Fibroblast of pulmonary artery (primary cell): ENCODE measurements around the gene NONO.
"Not testable (repeated sequence)": the region's sequence is repeated elsewhere in the genome, so short reads cannot be mapped to it uniquely, and the experiment has no call there.

ENCODE experiments used
- DNase-seq: peaks from one replicate; pipeline ENCODE4 v3.0.0-alpha.2; 2010; ENCODE audit warnings: low read depth
- H3K4me3 ChIP-seq: replicated peaks from 2 replicates; pipeline ENCODE4 v1.5.1; 2011; ENCODE audit warnings: low read depth, mild to moderate bottlenecking, control low read depth, low read length, moderate library complexity
- CTCF ChIP-seq: IDR thresholded peaks from 2 replicates; pipeline ENCODE4 v1.5.1; 2011; ENCODE audit warnings: mild to moderate bottlenecking, control low read depth, low read length, inconsistent platforms; ENCODE audit errors: missing control alignments

NONO gene

GRCh38 chrX:71304561-71304960 is 21.1 kb downstream of the NONO start:
- DNase-seq = no peak
- no peak for TF ChIP-seq CTCF

GRCh38 chrX:71315917-71316316 is 32.5 kb downstream of the NONO start:
- no peak overlapping the region for H3K4me3 ChIP-seq
- TF ChIP-seq CTCF = no peak
- peak; percentile 47 for DNase-seq

More at GRCh38 chrX:71304561-71304960, 21.1 kb downstream of the NONO start:
- no peak overlapping the region for H3K4me3 ChIP-seq

- peak; percentile 13 for DNase-seq
- H3K4me3 ChIP-seq = not testable (repeated sequence)
These were observed 33.5 kb downstream of the NONO start for GRCh38 chrX:71316959-71317358.

- TF ChIP-seq CTCF = no peak
- no peak for DNase-seq
- H3K4me3 ChIP-seq = no peak overlapping the region
These were observed 36.7 kb downstream of the NONO start for GRCh38 chrX:71320126-71320525.

GRCh38 chrX:71321731-71322130 is 38.3 kb downstream of the NONO start:
- no peak overlapping the region for H3K4me3 ChIP-seq
- no peak for TF ChIP-seq CTCF
- DNase-seq = no peak

GRCh38 chrX:71324452-71324851 is 41.0 kb downstream of the NONO start:
- DNase-seq, H3K4me3 ChIP-seq: not testable (repeated sequence)

- TF ChIP-seq CTCF = no peak
- no peak overlapping the region for H3K4me3 ChIP-seq
- DNase-seq = no peak
These were observed 43.0 kb downstream of the NONO start for GRCh38 chrX:71326394-71326793.

GRCh38 chrX:71349151-71349665 is 65.8 kb downstream of the NONO start:
- not testable (repeated sequence) for H3K4me3 ChIP-seq
- peak; percentile 8 for DNase-seq

- DNase-seq, H3K4me3 ChIP-seq: not testable (repeated sequence)
These were observed 66.4 kb downstream of the NONO start for GRCh38 chrX:71349867-71350266.
